Left renal pelvis (tissue), 4 donors: ENCODE results near the gene RNF141. TPM values are rescaled to one million over a fixed set of nuclear protein-coding genes. Genes with fewer than 3 reads are reported as not detected.

Experiments used
- DNase-seq, 4 donors: peaks; one replicate each; pipeline ENCODE4 v3.0.0-alpha.2; 2013; ENCODE audit warnings: low read depth in 4 of 4, low spot score in 3 of 4
- polyA plus RNA-seq, 4 donors: library from polyadenylated mRNA; unstranded; fragments of 120-200 nt; gene quantifications; one replicate each; pipeline ENCODE4 v1.2.1, GENCODE V29; 2013; ENCODE audit not compliant: insufficient read length in 4 of 4

Gene RNF141
- polyA plus RNA-seq: 10 to 100 TPM; 23.3 to 46.3 (median 42.3) TPM

GRCh38 chr11:10540915-10541560 is at the start of gene RNF141:
Gene RNF141, minus strand, starts transcription at chr11:10541187. Its CDS starts 7,029 bp downstream, at chr11:10534158.
- DNase-seq: peak; percentile 80 to 87 (median 86)

GRCh38 chr11:10590218-10590915 is 49.4 kb upstream of the RNF141 start:
- DNase-seq: no peak

- no peak for DNase-seq
These were observed 47.9 kb upstream of the RNF141 start for GRCh38 chr11:10588904-10589303.

GRCh38 chr11:10587995-10588394 is 47.0 kb upstream of the RNF141 start:
- DNase-seq: no peak

GRCh38 chr11:10587388-10587787 is 46.4 kb upstream of the RNF141 start:
- DNase-seq: no peak

- DNase-seq: peak in 2 of 4 donors; percentile 40 to 50
These were observed 43.1 kb upstream of the RNF141 start for GRCh38 chr11:10584071-10584501.

GRCh38 chr11:10581481-10582019 is 40.6 kb upstream of the RNF141 start:
- no peak for DNase-seq

- DNase-seq: no peak
These were observed 39.6 kb upstream of the RNF141 start for GRCh38 chr11:10580623-10581022.

- DNase-seq: no peak
These were observed 38.7 kb upstream of the RNF141 start for GRCh38 chr11:10579700-10580099.

GRCh38 chr11:10576035-10576398 is 35.0 kb upstream of the RNF141 start:
- DNase-seq: no peak

GRCh38 chr11:10575346-10576034 is 34.5 kb upstream of the RNF141 start:
- no peak for DNase-seq

- no peak for DNase-seq
These were observed 32.6 kb upstream of the RNF141 start for GRCh38 chr11:10573556-10573955.

GRCh38 chr11:10573028-10573427 is 32.0 kb upstream of the RNF141 start:
- no peak for DNase-seq

GRCh38 chr11:10572533-10572932 is 31.5 kb upstream of the RNF141 start:
- no peak for DNase-seq

- no peak for DNase-seq
These were observed 27.5 kb upstream of the RNF141 start, which contains the start of gene LYVE1 for GRCh38 chr11:10568486-10568941. Gene LYVE1, minus strand, starts transcription at chr11:10568665. Its CDS starts 133 bp downstream, at chr11:10568532.

GRCh38 chr11:10567446-10567845 is 26.5 kb upstream of the RNF141 start:
- DNase-seq: no peak

- no peak for DNase-seq
These were observed 25.4 kb upstream of the RNF141 start for GRCh38 chr11:10566257-10566957.

- DNase-seq: no peak
These were observed 24.5 kb upstream of the RNF141 start for GRCh38 chr11:10565493-10565892.

- DNase-seq: no peak
These were observed 23.8 kb upstream of the RNF141 start for GRCh38 chr11:10564696-10565318.

GRCh38 chr11:10564030-10564429 is 23.0 kb upstream of the RNF141 start:
- DNase-seq: no peak
